K562 (cell line): ENCODE data around the gene KCNAB2. TPM values are rescaled to one million over a fixed set of nuclear protein-coding genes. Genes with fewer than 3 reads are reported as not detected.
A peak's percentile ranks its signal among the peaks of the same experiment; 100 is the strongest.

ENCODE experiments used
- AFF4 ChIP-seq: sonication (generic); formaldehyde crosslinking; IDR thresholded peaks from 2 replicates; pipeline ENCODE4 v1.8.0; 2023; ENCODE audit warnings: mild to moderate bottlenecking, missing genetic modification reagents
- CHD1 ChIP-seq: fragments of 200-600 bp; sonication (generic); IDR thresholded peaks from one replicate; pipeline ENCODE4 v1.6.1; 2012; ENCODE audit warnings: mild to moderate bottlenecking, moderate library complexity, low read length, inconsistent platforms
- CREM ChIP-seq: IDR thresholded peaks from 2 replicates; pipeline ENCODE4 v1.6.1; 2014; ENCODE audit warnings: antibody characterized with exemption, low read depth
- CTCF ChIP-seq, 3 experiments: IDR thresholded peaks in 2 of 3; conservative IDR thresholded peaks in 1 of 3; 2 replicates each; pipeline ENCODE4 v1.5.1; 2011 to 2012; ENCODE audit warnings: low read length in 3 of 3, mild to moderate bottlenecking in 3 of 3, control low read depth in 2 of 3, improper control_type of control experiment in 1 of 3, inconsistent platforms in 1 of 3, low read depth in 1 of 3, mixed read lengths in 1 of 3, moderate library complexity in 1 of 3; ENCODE audit not compliant: insufficient read depth in 2 of 3
- MIER1 ChIP-seq: fragments of 450-650 bp; IDR thresholded peaks from 2 replicates; pipeline ENCODE4 v1.6.1; 2016; ENCODE audit warnings: antibody characterized with exemption, mild to moderate bottlenecking, low read depth
- NFXL1 ChIP-seq: fragments of 450-650 bp; formaldehyde crosslinking; IDR thresholded peaks from 2 replicates; pipeline ENCODE4 v1.4.0; 2021; ENCODE audit warnings: mild to moderate bottlenecking
- PHF21A ChIP-seq: fragments of 450-650 bp; IDR thresholded peaks from 2 replicates; pipeline ENCODE4 v1.6.1; 2017; ENCODE audit warnings: low read depth, borderline replicate concordance
- PRMT5 ChIP-seq: sonication (generic); formaldehyde crosslinking; IDR thresholded peaks from 2 replicates; pipeline ENCODE4 v1.5.0; 2020; ENCODE audit warnings: missing genetic modification reagents
- TFE3 ChIP-seq: fragments of 450-650 bp; formaldehyde crosslinking; IDR thresholded peaks from 2 replicates; pipeline ENCODE4 v1.4.0; 2020; ENCODE audit warnings: mild to moderate bottlenecking, mixed read lengths
- ZNF175 ChIP-seq: fragments of 200-800 bp; sonication (Bioruptor generic); IDR thresholded peaks from 2 replicates; pipeline ENCODE4 v1.6.1; 2016; ENCODE audit warnings: low read depth, mild to moderate bottlenecking, missing genetic modification characterization, missing compliant biosample characterization
- ZNF263 ChIP-seq: sonication (generic); formaldehyde crosslinking; IDR thresholded peaks from 2 replicates; pipeline ENCODE4 v1.8.0; 2022; ENCODE audit warnings: mild to moderate bottlenecking, missing genetic modification reagents, borderline replicate concordance
- ZNF395 ChIP-seq: fragments of 200-800 bp; sonication (Bioruptor generic); IDR thresholded peaks from 2 replicates; pipeline ENCODE4 v1.6.1; 2017; ENCODE audit warnings: missing genetic modification characterization, missing compliant biosample characterization
- ZNF436 ChIP-seq: fragments of 250-450, 450-650 bp; sonication (Bioruptor Pico); formaldehyde crosslinking; IDR thresholded peaks from 2 replicates; pipeline ENCODE4 v1.7.0; 2020; ENCODE audit warnings: mild to moderate bottlenecking
- polyA plus RNA-seq, 8 experiments: library from polyadenylated mRNA; depleted of rRNA in 4 of 8; stranded (reverse) in 5 of 8; unstranded in 3 of 8; fragments of >200 nt; fragmentation: Nextera tagmentation in 2 of 8; fragmentation: Illumina TruSeq in 1 of 8; extraction: Ambion mirVana in 2 of 8; extraction: Trizol in 1 of 8; gene quantifications; 2 replicates each; pipeline versions ENCODE4 v1.2.1 to v1.2.3, GENCODE V29; 2011 to 2014; ENCODE audit warnings: inconsistent platforms in 1 of 8, missing spikeins in 1 of 8
- total RNA-seq, 7 experiments: library from RNA; depleted of rRNA in 6 of 7; stranded (reverse); fragments of >200 nt in 6 of 7; fragmentation: Illumina TruSeq in 2 of 7; extraction: Trizol in 2 of 7; gene quantifications; 2 replicates each; pipeline versions ENCODE4 v1.2.1 to v1.2.3, GENCODE V29; 2011 to 2021; ENCODE audit warnings: low replicate concordance in 1 of 7

KCNAB2 gene
- total and polyA plus RNA-seq, 9 of the 15 experiments (the other 6 are each of a cell fraction or from before 2014, with no cell fraction given) = 1.8 to 15.8 (median 7.1) TPM

GRCh38 chr1:6052543-6053205 is 7.0 kb downstream of the KCNAB2 start (continued):
- TF ChIP-seq TFE3 (CRISPR knock-in tag) (no peak), ZNF395 (peak; percentile 70), CTCF (IDR thresholded peaks at IDR 0.05 in 2 of 3, conservative IDR thresholded peaks at IDR 0.05 in 1 of 3; ENCODE audit: insufficient read depth in 2 of 3, low read depth in 1 of 3, low read length in 3 of 3) (peak; percentile 72 to 84 (median 72)), NFXL1 (CRISPR knock-in tag) (0 out of 2 replicates have a peak, but pooled peaks have one; percentile 69), AFF4 (CRISPR knock-in tag) (no peak), ZNF175 (CRISPR knock-in tag) (peak; percentile 77; the same call in 1 of the 2 replicates), ZNF436 (CRISPR knock-in tag) (no peak), ZNF263 (CRISPR knock-in tag) (peak; percentile 71; the same call in 1 of the 2 replicates), CHD1 (no peak), PRMT5 (CRISPR knock-in tag) (peak; percentile 88), CREM (no peak), MIER1 (peak; percentile 99), PHF21A (no peak)
